A673 (cell line): ENCODE measurements around the gene SORCS1. TPM values are rescaled to one million over a fixed set of nuclear protein-coding genes. Genes with fewer than 3 reads are reported as not detected.
A peak's percentile ranks its signal among the peaks of the same experiment; 100 is the strongest.

Source experiments
- BruUV-seq: library from RNA; stranded (reverse); fragments of 400-500 nt; replicated peaks from 2 replicates; lab custom pipeline; 2021; lab: Mats Ljungman, UMichigan
- CTCF ChIA-PET: fragments of 300-600 bp; sonication (Branson Sonifier 250); formaldehyde crosslinking; loops from one replicate; lab custom pipeline; 2022; ENCODE audit warnings: antibody characterized with exemption; lab: Charles Lee
- POLR2A ChIA-PET: fragments of 300-600 bp; sonication (Branson Sonifier 250); formaldehyde crosslinking; loops from one replicate; lab custom pipeline; 2022; ENCODE audit warnings: antibody characterized with exemption; ENCODE audit not compliant: low non-redundant PET; lab: Charles Lee
- DNase-seq: peaks from one replicate; pipeline ENCODE4 v3.0.0-alpha.2; 2015; ENCODE audit warnings: low spot score
- H3K27ac ChIP-seq: fragments of 200-600 bp; sonication (generic); 2 replicates; pipeline ENCODE4 v1.5.1; 2016; ENCODE audit warnings: mixed run types, low read depth, mild to moderate bottlenecking, mixed read lengths, antibody characterized with exemption, low read length; ENCODE audit not compliant: poor library complexity, severe bottlenecking
- H3K27me3 ChIP-seq: fragments of 200-600 bp; sonication (generic); replicated peaks from 2 replicates; pipeline ENCODE4 v1.6.1; 2017; ENCODE audit warnings: mixed run types, low read depth, mild to moderate bottlenecking, mixed read lengths, antibody characterized with exemption, low read length; ENCODE audit not compliant: insufficient read depth, poor library complexity
- H3K36me3 ChIP-seq: fragments of 200-600 bp; sonication (generic); 2 replicates; pipeline ENCODE4 v1.6.1; 2016; ENCODE audit warnings: mixed run types, mild to moderate bottlenecking, mixed read lengths, antibody characterized with exemption, low read length; ENCODE audit not compliant: insufficient read depth, poor library complexity, severe bottlenecking
- H3K4me1 ChIP-seq: fragments of 200-600 bp; sonication (generic); 2 replicates; pipeline ENCODE4 v1.6.1; 2017; ENCODE audit warnings: mixed run types, mild to moderate bottlenecking, mixed read lengths, antibody characterized with exemption, low read length; ENCODE audit not compliant: insufficient read depth, poor library complexity, severe bottlenecking
- H3K4me3 ChIP-seq: fragments of 200-600 bp; sonication (generic); 2 replicates; pipeline ENCODE4 v1.5.1; 2016; ENCODE audit warnings: low read depth, mixed run types, mild to moderate bottlenecking, mixed read lengths, low read length; ENCODE audit not compliant: poor library complexity, severe bottlenecking
- H3K9me3 ChIP-seq: fragments of 200-600 bp; sonication (generic); 2 replicates; pipeline ENCODE4 v1.6.1; 2016; ENCODE audit warnings: mixed run types, low read depth, mild to moderate bottlenecking, mixed read lengths, antibody characterized with exemption, low read length; ENCODE audit not compliant: poor library complexity, severe bottlenecking
- EZH2 ChIP-seq: fragments of 200-600 bp; sonication (generic); IDR thresholded peaks from 2 replicates; pipeline ENCODE4 v1.6.1; 2017; ENCODE audit warnings: borderline replicate concordance, low read depth, mild to moderate bottlenecking, mixed read lengths, antibody characterized with exemption, low read length; ENCODE audit not compliant: poor library complexity, severe bottlenecking
- intact Hi-C: fragments of 100-400 bp; cut with micrococcal nuclease; formaldehyde crosslinking; loops from one replicate; pipeline ENCODE4 v1.10.0; 2022; ENCODE audit not compliant: unreplicated experiment
- total RNA-seq: library from RNA; stranded (reverse); gene quantifications from 2 replicates; pipeline ENCODE4 v1.2.3, GENCODE V29; 2021
- TF ChIP-seq, protein P1 (sequence below): fragments of 300-800, 200-600 bp; sonication (generic); conservative IDR thresholded peaks from 2 replicates; pipeline ENCODE4 v1.5.1; 2017; ENCODE audit warnings: low read depth, mild to moderate bottlenecking, antibody characterized with exemption, low read length, moderate library complexity, mixed read lengths

Gene SORCS1
- total RNA-seq, 1 experiment from 2014 or later = 0.34 TPM

DNA sequence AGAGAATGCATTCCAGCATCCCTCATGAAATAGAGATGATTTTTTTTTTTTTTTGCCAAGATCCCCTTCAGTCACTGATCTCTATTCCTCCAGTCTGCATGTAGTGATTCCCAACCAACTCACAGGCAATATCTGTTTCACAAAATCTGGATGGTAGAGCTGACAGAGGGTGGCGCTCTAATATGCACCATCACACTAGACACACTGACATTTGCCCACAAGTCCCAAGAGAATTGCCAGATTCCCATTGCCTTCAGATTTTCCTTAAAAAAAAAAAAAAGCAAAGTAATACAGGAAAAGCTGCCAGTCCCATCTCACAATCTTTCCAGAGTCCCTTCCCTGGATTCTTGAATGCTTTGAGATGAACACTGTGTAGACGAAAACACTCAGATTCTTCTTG lies 301.0 kb downstream of the SORCS1 start:
- H3K27me3 ChIP-seq = no peaks in the 10 kb centered on the region
- H3K4me1 ChIP-seq = no peaks in the 10 kb centered on the region
- intact Hi-C loops = no loop called here
- no TSS peak for BruUV-seq
- peak; percentile 31 for DNase-seq
- H3K4me3 ChIP-seq = no peak overlapping the region
- H3K36me3 ChIP-seq = no peaks in the 10 kb centered on the region
- no peak overlapping the region for H3K27ac ChIP-seq
- no peaks in the 10 kb centered on the region for H3K9me3 ChIP-seq
- ChIA-PET POLR2A (no interaction called here), CTCF (no interaction called here)
- no peak for TF ChIP-seq EZH2
- TF ChIP-seq, protein P1, sequence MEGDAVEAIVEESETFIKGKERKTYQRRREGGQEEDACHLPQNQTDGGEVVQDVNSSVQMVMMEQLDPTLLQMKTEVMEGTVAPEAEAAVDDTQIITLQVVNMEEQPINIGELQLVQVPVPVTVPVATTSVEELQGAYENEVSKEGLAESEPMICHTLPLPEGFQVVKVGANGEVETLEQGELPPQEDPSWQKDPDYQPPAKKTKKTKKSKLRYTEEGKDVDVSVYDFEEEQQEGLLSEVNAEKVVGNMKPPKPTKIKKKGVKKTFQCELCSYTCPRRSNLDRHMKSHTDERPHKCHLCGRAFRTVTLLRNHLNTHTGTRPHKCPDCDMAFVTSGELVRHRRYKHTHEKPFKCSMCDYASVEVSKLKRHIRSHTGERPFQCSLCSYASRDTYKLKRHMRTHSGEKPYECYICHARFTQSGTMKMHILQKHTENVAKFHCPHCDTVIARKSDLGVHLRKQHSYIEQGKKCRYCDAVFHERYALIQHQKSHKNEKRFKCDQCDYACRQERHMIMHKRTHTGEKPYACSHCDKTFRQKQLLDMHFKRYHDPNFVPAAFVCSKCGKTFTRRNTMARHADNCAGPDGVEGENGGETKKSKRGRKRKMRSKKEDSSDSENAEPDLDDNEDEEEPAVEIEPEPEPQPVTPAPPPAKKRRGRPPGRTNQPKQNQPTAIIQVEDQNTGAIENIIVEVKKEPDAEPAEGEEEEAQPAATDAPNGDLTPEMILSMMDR = peak; percentile 59

DNA sequence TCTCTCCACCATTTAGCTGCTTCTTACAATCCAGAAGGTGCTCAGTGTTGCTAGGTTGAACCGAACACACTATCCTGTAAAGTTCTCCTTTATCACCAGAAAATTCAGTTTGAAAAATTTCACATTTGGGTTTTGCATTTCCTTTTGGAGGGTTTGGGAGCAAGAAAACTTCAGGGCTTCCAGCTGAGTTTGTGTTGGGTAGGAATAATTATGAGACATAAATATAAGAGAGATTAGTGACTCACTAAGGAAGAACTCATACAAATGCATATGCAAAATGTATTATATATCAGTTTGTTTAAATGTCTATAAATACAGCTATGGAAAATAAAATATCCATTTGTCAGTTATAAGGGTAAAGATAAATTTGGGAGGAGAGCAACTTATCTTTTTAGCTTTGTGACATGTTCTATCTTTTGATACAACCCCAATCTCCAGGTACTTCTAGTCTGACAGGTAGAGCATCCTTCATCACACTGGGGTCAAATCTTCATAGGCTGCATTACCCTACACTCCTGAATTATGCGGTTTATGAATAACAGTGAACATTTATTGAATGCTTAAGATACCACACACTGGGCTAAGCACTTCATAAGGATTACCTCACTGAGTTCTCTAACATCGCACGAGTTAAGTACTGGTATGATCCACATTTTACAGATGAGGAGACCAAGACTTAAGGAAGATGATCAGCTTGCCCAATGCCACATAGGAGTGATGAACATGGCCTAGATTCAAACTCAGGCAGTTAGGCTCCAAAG lies 304.4 kb downstream of the SORCS1 start:
- ChIA-PET POLR2A (no interaction called here), CTCF (no interaction called here)
- no peaks in the 10 kb centered on the region for H3K4me1 ChIP-seq
- H3K27ac ChIP-seq = no peak overlapping the region
- no peaks in the 10 kb centered on the region for H3K36me3 ChIP-seq
- peak; percentile 58 for DNase-seq
- no peaks in the 10 kb centered on the region for H3K27me3 ChIP-seq
- TF ChIP-seq, protein P1 = no peak
- no peak for TF ChIP-seq EZH2
- no peaks in the 10 kb centered on the region for H3K9me3 ChIP-seq
- BruUV-seq = no TSS peak
- H3K4me3 ChIP-seq = no peak overlapping the region
- intact Hi-C loops = no loop called here

DNA sequence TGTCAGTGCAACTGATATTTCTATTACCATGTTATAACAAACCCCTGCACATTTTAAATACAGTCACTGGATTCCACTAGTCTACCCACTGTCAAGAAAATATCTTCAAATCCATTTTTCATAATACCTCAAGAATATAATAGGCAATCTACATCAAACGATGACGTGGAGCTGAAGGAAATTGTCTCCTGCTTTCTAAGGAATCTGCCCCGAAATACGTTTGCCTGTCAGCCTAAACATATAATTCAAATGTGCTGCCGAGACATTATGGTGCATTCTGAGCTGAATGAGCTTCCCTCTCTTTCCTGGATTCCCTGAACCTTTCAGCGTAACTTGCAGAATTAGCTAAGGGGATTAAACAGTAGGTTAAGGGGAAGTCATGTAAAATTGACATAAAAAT lies 306.8 kb downstream of the SORCS1 start:
- H3K4me3 ChIP-seq = no peak overlapping the region
- intact Hi-C loops = no loop called here
- POLR2A ChIA-PET = no interaction called here

More for the DNA sequence above, 306.8 kb downstream of the SORCS1 start:
- no peak overlapping the region for H3K27ac ChIP-seq
- no TSS peak for BruUV-seq
- H3K27me3 ChIP-seq = no peaks in the 10 kb centered on the region
- CTCF ChIA-PET = interaction anchor here (0.6 kb wide), 1 partner anchor 460 kb away, joined by 6 read pairs; no protein-coding TSS in a partner anchor
- no peak for TF ChIP-seq EZH2
- TF ChIP-seq, protein P1 = no peak
- H3K9me3 ChIP-seq = peaks cover 6% of the 10 kb centered on the region
- DNase-seq = no peak
- no peaks in the 10 kb centered on the region for H3K4me1 ChIP-seq
- no peaks in the 10 kb centered on the region for H3K36me3 ChIP-seq
